Epidermal melanocyte (primary cell): ENCODE measurements around the gene CNTN5.
"Not testable (repeated sequence)": the region's sequence is repeated elsewhere in the genome, so short reads cannot be mapped to it uniquely, and the experiment has no call there.

Source experiments
- DNase-seq: peaks from one replicate; pipeline ENCODE4 v3.0.0; 2011; ENCODE audit warnings: low spot score; ENCODE audit not compliant: insufficient read length

CNTN5 gene

GRCh38 chr11:99718291-99718690 is 697.5 kb downstream of the CNTN5 start:
- DNase-seq, result no peak

DNA sequence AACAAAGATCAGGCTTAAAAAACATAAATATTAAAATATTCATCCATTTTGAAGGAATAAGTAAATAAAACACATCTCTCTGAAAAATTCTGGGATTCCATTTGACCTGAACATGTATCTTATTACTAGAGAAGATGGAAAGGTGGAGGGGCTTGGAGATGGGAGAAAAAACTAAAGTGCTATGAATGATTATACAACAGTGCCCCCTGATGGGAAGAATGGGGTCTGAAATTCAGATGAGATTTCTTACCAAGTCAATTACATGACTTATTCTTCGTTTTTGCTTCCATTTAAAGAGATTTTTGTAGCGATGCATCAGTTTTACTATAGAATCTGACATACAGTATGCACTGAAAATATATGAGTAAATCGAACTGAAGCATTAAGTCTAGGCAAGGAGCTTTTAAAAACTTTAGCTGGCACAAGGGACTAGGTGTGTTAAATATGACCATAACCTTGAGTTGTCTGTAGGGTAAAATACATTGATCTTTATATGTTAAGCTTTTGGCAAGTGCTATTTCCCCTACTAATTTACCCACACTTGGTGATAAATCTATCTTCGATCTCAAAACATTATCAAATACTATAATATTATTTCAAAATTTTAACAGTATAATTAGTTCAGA is 718.8 kb downstream of the CNTN5 start:
- no peak for DNase-seq

DNA sequence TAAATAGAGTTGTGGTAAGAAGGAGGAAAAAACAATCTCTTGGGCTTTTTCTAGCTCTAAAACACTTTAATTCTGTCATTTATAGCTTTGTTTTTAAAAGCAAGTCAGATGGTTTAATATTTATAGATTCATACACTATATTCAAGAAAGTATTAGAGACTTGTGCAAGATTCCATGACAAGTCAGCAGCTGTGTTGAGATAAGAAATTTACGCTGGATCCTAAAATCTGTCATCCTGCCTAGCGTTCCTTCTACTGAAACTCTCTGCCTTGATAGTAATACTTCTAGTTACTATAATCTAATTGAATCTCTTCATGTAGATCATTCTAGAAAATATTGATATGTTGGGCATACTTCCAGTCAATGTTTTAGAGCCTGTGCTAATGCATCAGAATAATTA is 721.8 kb downstream of the CNTN5 start:
- DNase-seq, result no peak

GRCh38 chr11:99759787-99760186 is 739.0 kb downstream of the CNTN5 start:
- DNase-seq, result no peak

DNA sequence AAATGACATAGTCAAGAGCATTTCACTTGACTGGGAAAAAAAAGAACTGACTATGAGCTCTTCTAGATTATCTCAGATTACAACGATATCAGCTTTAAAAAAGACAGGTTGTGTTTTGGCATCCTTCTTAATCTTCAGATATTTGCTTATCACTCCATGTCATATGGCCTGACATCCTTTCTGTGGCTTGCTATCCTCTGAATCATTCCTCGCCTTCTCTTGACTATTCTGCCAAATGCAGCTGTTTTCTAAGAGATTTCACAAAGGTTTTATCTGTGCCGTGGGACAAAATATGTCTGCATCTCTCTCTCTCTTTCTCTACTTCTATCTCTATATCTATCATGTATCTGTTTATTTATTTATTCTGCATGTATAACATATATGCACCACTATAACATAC is 746.1 kb downstream of the CNTN5 start:
- no peak for DNase-seq

DNA sequence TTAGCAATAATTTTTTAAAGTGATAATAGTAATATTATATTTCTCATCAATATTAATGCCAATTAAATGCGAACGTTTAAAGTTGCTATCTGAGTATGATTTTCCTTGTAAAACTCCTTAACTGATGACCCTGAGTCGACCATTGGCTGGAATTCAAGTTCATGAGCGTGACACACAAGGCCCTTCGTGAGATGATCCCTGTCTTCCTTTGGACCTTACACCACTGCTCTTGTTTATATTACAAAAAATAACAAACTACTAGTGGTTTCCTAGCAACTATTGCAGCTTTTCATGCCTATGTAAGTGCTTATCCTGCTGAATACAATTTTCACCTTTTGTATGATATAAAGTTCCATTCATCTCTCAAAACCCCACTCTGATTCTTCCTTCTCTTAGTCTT is 752.9 kb downstream of the CNTN5 start:
- no peak for DNase-seq

DNA sequence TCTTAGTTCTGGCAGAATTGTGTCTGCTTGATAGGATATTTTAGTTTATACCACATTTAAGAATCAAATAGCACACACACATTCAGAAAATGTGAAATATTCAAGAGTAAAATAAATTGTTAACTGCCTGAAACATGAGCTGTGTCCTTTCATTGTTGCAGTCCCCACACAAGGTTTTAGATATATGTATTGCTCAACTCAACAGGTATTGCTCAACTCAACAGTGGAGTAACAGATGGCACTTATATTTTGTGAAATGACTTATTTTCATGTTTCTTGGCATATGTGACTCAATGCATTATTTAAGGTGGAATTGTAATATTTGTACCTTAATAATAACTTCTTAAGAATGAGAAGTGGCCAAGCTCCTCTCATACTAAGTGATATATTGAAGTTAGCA is 760.3 kb downstream of the CNTN5 start:
- DNase-seq, result no peak

- DNase-seq, result no peak
Observed at GRCh38 chr11:99791354-99791753, 770.6 kb downstream of the CNTN5 start.

DNA sequence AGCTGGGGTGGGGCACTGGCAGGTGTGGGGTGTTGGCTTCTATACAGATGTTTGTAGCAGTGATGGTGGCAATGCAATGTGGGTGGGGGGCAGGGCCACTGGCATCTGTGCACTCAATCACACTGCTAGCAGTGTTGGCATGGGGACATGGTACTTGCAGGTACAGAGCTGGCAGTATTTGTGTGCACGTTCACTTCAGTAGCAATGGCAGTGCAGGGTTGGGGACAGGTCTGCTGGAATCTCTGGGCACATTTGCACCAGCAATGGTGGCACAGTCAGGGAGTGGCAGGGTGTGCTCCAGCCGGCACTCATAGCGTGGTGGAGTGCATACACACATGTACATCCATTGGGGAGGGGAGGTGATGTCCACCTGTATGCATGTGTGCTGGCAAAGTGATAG is 775.2 kb downstream of the CNTN5 start:
- no peak for DNase-seq

GRCh38 chr11:99803501-99803900 is 782.8 kb downstream of the CNTN5 start:
- no peak for DNase-seq

GRCh38 chr11:99812516-99812915 is 791.8 kb downstream of the CNTN5 start:
- DNase-seq, result no peak

GRCh38 chr11:99814021-99814420 is 793.3 kb downstream of the CNTN5 start:
- no peak for DNase-seq

GRCh38 chr11:99814738-99815137 is 794.0 kb downstream of the CNTN5 start:
- no peak for DNase-seq

DNA sequence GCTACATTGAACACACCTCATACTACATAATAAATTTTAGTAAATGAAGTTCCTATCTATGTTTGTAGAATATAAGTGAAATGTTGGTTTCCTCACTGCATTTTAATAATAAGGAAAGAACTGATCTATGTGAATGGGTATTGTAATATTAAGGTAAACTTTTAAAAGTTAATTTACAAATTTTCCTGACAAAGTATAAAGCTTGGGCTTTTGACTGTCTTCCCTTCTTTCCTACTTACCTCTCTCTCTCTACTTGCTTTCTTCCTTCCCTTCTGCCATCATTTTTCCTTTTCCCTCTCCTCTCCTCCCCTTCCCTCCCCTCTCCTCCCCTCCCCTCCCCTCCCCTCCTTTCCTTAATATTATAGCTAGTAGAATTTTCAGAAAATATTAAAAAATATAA is 798.2 kb downstream of the CNTN5 start:
- DNase-seq, result no peak

- no peak for DNase-seq
Observed at GRCh38 chr11:99822846-99823565, 802.3 kb downstream of the CNTN5 start.

DNA sequence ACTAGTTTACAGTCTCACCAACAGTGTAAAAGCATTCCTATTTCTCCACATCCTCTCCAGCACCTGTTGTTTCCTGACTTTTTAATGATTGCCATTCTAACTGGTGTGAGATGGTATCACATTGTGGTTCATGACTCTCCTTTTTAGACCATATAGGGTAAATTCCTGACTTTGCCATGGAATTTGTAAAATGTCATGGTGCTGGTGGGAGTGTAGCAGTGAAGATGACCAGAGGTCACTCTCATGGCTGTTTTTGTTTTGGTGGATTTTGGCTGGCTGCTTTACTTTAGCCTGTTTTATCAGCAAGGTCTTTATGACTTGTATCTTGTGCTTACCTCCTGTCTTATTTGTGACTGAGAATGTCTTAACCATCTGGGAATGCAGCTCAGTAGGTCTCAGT is 816.0 kb downstream of the CNTN5 start:
- DNase-seq, result not testable (repeated sequence)

DNA sequence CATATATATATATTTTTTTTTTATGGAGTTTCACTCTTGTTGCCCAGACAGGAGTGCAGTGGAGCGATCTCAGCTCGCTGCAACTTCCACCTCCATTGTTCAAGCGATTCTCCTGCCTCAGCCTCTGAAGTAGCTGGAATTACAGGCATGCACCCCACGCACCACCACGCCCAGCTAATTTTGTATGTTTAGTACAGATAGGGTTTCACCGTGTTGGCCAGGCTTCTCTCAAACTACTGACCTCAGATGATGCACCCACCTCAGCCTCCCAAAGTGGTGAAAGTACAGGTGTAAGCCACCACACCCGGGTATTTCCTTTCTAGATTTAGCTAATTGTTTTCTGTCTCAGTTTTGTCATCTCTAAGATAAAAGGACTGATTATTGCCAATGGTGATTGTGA is 821.1 kb downstream of the CNTN5 start:
- DNase-seq, result no peak

GRCh38 chr11:99865951-99866350 is 845.2 kb downstream of the CNTN5 start:
- no peak for DNase-seq

DNA sequence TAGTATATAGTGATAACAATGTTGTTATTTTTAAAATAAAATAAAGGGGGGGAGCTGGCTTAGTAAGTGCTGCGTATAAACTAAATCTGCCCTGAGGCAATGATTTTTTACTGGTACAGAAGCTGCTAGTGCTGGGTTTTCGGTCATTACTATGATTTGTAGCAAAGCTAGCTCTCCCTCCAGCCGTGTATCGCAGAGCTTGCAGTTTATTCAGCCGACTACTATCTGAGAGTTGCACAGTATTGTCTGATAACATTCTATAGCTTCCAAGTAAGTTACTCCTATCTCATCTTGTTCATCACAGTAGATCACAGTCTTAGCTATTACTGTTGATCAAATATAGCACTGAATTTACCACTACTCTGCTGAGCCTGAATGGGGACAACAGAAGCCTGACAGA is 860.9 kb downstream of the CNTN5 start:
- no peak for DNase-seq

DNA sequence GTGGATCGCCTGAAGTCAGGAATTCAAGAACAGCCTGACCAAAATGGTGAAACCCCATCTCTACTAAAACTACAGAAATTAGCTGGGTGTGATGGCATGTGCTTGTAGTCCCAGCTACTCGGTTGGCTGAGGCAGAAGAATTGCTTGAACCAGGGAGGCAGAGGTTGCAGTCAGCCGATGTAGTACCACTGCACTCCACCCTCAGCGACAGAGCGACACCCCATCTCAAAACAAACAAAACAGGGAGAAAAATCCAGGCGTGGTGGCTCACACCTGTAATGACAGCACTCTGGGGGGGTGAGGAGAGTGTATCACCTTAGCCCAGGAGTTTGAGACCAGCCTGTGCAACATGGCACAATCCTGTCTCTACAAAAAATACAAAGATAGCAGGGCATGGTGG is 864.0 kb downstream of the CNTN5 start:
- no peak for DNase-seq

DNA sequence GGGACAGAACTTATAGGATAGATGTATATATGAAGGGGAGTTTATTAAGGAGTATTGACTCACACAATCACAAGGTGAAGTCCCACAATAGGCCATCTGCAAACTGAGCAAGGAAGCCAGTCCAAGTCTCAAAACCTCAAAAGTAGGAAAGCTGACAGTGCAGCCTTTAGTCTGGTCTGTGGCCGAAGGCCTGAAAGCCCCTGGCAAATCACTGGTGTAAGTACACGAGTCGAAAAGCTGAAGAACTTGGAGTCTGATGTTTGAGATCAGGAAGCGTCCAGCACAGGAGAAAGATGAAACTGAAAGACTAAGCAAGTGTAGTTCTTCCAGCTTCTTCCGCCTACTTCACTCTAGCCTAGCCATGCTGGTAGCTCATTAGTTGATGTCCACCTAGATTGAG is 866.7 kb downstream of the CNTN5 start:
- no peak for DNase-seq

GRCh38 chr11:99893811-99894210 is 873.1 kb downstream of the CNTN5 start:
- DNase-seq, result no peak

GRCh38 chr11:99901175-99901574 is 880.4 kb downstream of the CNTN5 start:
- DNase-seq, result no peak
